NB4 (cell line): Measurements from ENCODE around the gene TP53BP1.

ENCODE experiments used
- DNase-seq: peaks from one replicate; pipeline ENCODE4 v3.0.0; 2010; ENCODE audit warnings: low read depth
- H3K4me3 ChIP-seq: one replicate; pipeline ENCODE4 v1.5.1; 2011; ENCODE audit warnings: mild to moderate bottlenecking, low read depth, low read length, moderate library complexity
- MAX ChIP-seq: IDR thresholded peaks from 2 replicates; pipeline ENCODE4 v1.6.1; 2011; ENCODE audit warnings: low read depth, low read length
- MYC ChIP-seq: IDR thresholded peaks from 2 replicates; pipeline ENCODE4 v1.6.1; 2011; ENCODE audit warnings: low read depth, low read length
- POLR2A ChIP-seq: IDR thresholded peaks from 2 replicates; pipeline ENCODE4 v1.6.1; 2011; ENCODE audit warnings: mild to moderate bottlenecking; ENCODE audit not compliant: insufficient read length; ENCODE audit errors: extremely low read depth
- TF ChIP-seq, protein P1 (sequence below): IDR thresholded peaks from one replicate; pipeline ENCODE4 v1.5.1; 2012; ENCODE audit warnings: low read depth, low read length

Gene TP53BP1

GRCh38 chr15:43420435-43420834 lies 72.5 kb downstream of the TP53BP1 start:
- no peak for DNase-seq
- no peak overlapping the region for H3K4me3 ChIP-seq
- no peak for TF ChIP-seq MAX
- TF ChIP-seq, protein P1, sequence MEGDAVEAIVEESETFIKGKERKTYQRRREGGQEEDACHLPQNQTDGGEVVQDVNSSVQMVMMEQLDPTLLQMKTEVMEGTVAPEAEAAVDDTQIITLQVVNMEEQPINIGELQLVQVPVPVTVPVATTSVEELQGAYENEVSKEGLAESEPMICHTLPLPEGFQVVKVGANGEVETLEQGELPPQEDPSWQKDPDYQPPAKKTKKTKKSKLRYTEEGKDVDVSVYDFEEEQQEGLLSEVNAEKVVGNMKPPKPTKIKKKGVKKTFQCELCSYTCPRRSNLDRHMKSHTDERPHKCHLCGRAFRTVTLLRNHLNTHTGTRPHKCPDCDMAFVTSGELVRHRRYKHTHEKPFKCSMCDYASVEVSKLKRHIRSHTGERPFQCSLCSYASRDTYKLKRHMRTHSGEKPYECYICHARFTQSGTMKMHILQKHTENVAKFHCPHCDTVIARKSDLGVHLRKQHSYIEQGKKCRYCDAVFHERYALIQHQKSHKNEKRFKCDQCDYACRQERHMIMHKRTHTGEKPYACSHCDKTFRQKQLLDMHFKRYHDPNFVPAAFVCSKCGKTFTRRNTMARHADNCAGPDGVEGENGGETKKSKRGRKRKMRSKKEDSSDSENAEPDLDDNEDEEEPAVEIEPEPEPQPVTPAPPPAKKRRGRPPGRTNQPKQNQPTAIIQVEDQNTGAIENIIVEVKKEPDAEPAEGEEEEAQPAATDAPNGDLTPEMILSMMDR, result no peak
- TF ChIP-seq MYC, result no peak
- TF ChIP-seq POLR2A, result no peak

GRCh38 chr15:43414196-43414595 lies 78.8 kb downstream of the TP53BP1 start:
- TF ChIP-seq POLR2A, result no peak
- no peak for TF ChIP-seq MYC
- TF ChIP-seq MAX, result no peak
- TF ChIP-seq, protein P1, result no peak
- no peak for DNase-seq
- no peak overlapping the region for H3K4me3 ChIP-seq

DNA sequence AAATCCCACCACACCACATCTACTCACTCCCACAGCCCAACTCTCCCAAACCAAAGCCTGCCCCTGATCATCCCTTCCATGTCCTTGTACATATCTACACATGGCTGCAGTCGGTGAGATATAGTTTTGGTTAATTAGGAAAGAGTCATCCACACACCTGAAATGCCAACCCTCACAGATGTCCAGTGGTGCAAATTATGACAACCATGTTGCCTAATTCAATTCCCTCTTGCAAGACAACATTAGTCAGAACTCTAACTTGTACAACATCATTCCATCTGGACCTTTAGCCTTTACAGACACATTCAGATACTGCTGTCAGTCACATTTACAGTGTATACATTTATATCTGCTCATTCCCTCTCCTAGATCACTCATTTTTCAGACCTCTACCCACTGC lies 80.9 kb downstream of the TP53BP1 start:
- DNase-seq, result no peak
- TF ChIP-seq MYC, result no peak
- TF ChIP-seq MAX, result no peak
- TF ChIP-seq, protein P1, result no peak
- no peak for TF ChIP-seq POLR2A
- H3K4me3 ChIP-seq, result no peak overlapping the region

DNA sequence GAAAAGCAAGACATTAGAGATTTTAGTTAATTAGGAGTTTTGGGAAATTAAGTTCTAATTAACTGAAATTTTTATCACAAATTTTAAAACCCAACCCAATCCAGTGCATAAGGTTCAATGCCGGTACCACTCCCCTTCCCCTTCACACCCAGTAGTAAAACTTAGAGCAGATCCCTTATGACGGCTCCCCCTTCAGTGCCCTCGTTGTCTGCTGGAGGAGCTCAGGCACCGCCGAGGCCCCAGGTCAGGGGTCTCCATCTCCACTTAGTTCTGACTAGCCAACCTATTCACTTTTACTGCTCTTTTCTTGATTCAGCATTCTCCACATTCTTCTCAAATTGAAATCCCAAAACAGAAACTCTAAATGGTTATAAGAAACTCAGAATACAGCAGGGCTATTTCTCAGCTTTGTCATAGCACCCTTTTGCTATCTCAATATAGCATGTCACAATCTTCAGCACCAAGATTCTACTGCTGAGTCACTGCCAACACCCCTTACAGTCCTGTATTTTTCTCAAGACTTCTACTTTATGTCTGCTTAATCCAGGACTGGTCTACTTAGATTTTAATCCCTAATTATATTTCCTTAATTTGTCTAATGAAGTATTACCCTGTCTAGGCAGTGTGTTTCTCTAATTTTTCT lies 82.3 kb downstream of the TP53BP1 start:
- TF ChIP-seq, protein P1, result no peak
- TF ChIP-seq MAX (no peak), POLR2A (no peak), MYC (no peak)
- DNase-seq, result peak; percentile 22
- H3K4me3 ChIP-seq, result no peak overlapping the region

GRCh38 chr15:43408789-43409188 lies 84.2 kb downstream of the TP53BP1 start:
- H3K4me3 ChIP-seq, result no peak overlapping the region
- no peak for DNase-seq
- TF ChIP-seq MYC (no peak), MAX (no peak)

- H3K4me3 ChIP-seq, result no peak overlapping the region
- no peak for TF ChIP-seq MYC
- no peak for TF ChIP-seq MAX
- TF ChIP-seq, protein P1, result no peak
- no peak for TF ChIP-seq POLR2A
- no peak for DNase-seq
Measured at GRCh38 chr15:43406808-43407207, 86.1 kb downstream of the TP53BP1 start.
